Tibial artery (tissue), 4 donors: Measurements from ENCODE around the gene CST6.

Experiments used
- DNase-seq, 2 donors: peaks; one replicate each; pipeline ENCODE4 v3.0.0-alpha.2; 2019
- H3K27ac ChIP-seq, 2 donors: fragments of 200-600 bp; sonication (generic) in 1 of 2; 1 replicate in 1 of 2; 2 replicates in 1 of 2; pipeline ENCODE4 v1.5.1; 2018 to 2019; ENCODE audit warnings: mild to moderate bottlenecking in 1 of 2
- H3K27me3 ChIP-seq, 2 donors: fragments of 200-600 bp; sonication (generic) in 1 of 2; one replicate each; pipeline versions ENCODE4 v1.5.1 to v1.6.0; 2016 to 2019
- H3K36me3 ChIP-seq, 3 donors: fragments of 200-600 bp; sonication (generic) in 2 of 3; one replicate each; pipeline ENCODE4 v1.5.1; 2016 to 2019; ENCODE audit warnings: mild to moderate bottlenecking in 2 of 3
- H3K4me1 ChIP-seq, 4 donors: fragments of 200-600 bp; sonication (generic) in 2 of 4; 1 replicate in 3 of 4; 2 replicates in 1 of 4; pipeline ENCODE4 v1.5.1; 2016 to 2019
- H3K4me3 ChIP-seq, 2 donors: fragments of 200-600 bp; sonication (generic) in 1 of 2; 1 replicate in 1 of 2; 2 replicates in 1 of 2; pipeline ENCODE4 v1.5.1; 2018 to 2019; ENCODE audit warnings: mild to moderate bottlenecking in 2 of 2
- H3K9me3 ChIP-seq, 3 donors: fragments of 200-600 bp; sonication (generic) in 1 of 3; one replicate each; pipeline ENCODE4 v1.5.1; 2016 to 2019
- CTCF ChIP-seq, 2 experiments: fragments of 200-600 bp in 1 of 2; fragments of 450-650 bp in 1 of 2; IDR thresholded peaks; one replicate each; pipeline ENCODE4 v1.5.1; 2017 to 2019; ENCODE audit warnings: antibody characterized with exemption in 2 of 2, mild to moderate bottlenecking in 1 of 2, moderate library complexity in 1 of 2
- intact Hi-C: fragments of 100-400 bp; cut with DNase I; formaldehyde crosslinking; loops from one replicate; pipeline ENCODE4 v1.15.0; 2023; ENCODE audit warnings: low total_unique reads

Gene CST6

GRCh38 chr11:66026017-66026529 is 14.3 kb downstream of the CST6 start, which contains the start of gene CATSPER1:
Gene CATSPER1, minus strand, starts transcription at chr11:66026479. Its CDS starts 100 bp downstream, at chr11:66026379.
- intact Hi-C loops = no loop called here
- Histone ChIP-seq H3K4me1 (peaks cover 0 to 20% (median 19%) of the 10 kb centered on the region in 4 donors), H3K27me3 (no peaks in the 10 kb centered on the region), H3K9me3 (no peaks in the 10 kb centered on the region), H3K27ac (no peak within 1 kb of the TSS), H3K36me3 (no peaks in the 10 kb centered on the region), H3K4me3 (no peak within 1 kb of the TSS)
- DNase-seq = no peak
- no peak for TF ChIP-seq CTCF (IDR thresholded peaks at IDR 0.05)

- intact Hi-C loops = no loop called here
- no peak for DNase-seq
- Histone ChIP-seq H3K27ac (no peak overlapping the region), H3K4me1 (no peaks in the 10 kb centered on the region), H3K9me3 (no peaks in the 10 kb centered on the region), H3K4me3 (no peak overlapping the region), H3K27me3 (no peaks in the 10 kb centered on the region), H3K36me3 (no peaks in the 10 kb centered on the region)
- TF ChIP-seq CTCF (IDR thresholded peaks at IDR 0.05) = no peak
Observed at GRCh38 chr11:66032957-66033735, 21.3 kb downstream of the CST6 start.

- Histone ChIP-seq H3K9me3 (no peaks in the 10 kb centered on the region), H3K36me3 (no peaks in the 10 kb centered on the region), H3K27ac (no peak overlapping the region), H3K4me1 (no peaks in the 10 kb centered on the region), H3K27me3 (no peaks in the 10 kb centered on the region), H3K4me3 (no peak overlapping the region)
- intact Hi-C loops = no loop called here
- no peak for TF ChIP-seq CTCF (IDR thresholded peaks at IDR 0.05)
- DNase-seq = no peak
Observed at GRCh38 chr11:66035653-66036333, 24.0 kb downstream of the CST6 start.

GRCh38 chr11:66036334-66036710 is 24.5 kb downstream of the CST6 start:
- no peaks in the 10 kb centered on the region for H3K9me3 ChIP-seq
- H3K27ac ChIP-seq = no peak overlapping the region
- DNase-seq = no peak
- H3K4me3 ChIP-seq = no peak overlapping the region
- intact Hi-C loops = no loop called here
- no peak for TF ChIP-seq CTCF (IDR thresholded peaks at IDR 0.05)
- H3K4me1 ChIP-seq = no peaks in the 10 kb centered on the region
- H3K36me3 ChIP-seq = no peaks in the 10 kb centered on the region
- no peaks in the 10 kb centered on the region for H3K27me3 ChIP-seq

- no peak overlapping the region for H3K27ac ChIP-seq
- H3K4me1 ChIP-seq = no peaks in the 10 kb centered on the region
- intact Hi-C loops = no loop called here
- no peak overlapping the region for H3K4me3 ChIP-seq
- no peaks in the 10 kb centered on the region for H3K27me3 ChIP-seq
- no peak for TF ChIP-seq CTCF (IDR thresholded peaks at IDR 0.05)
- DNase-seq = no peak
- H3K9me3 ChIP-seq = no peaks in the 10 kb centered on the region
- no peaks in the 10 kb centered on the region for H3K36me3 ChIP-seq
Observed at GRCh38 chr11:66037327-66037726, 25.5 kb downstream of the CST6 start.
